K562 (cell line): ENCODE data around the gene SSH3.

Source experiments
- CAMTA2 ChIP-seq: fragments of 250-450 bp; sonication (Bioruptor Pico); conservative IDR thresholded peaks from 2 replicates; pipeline ENCODE4 v1.5.1; 2022
- CTCF ChIP-seq, 3 experiments: IDR thresholded peaks in 2 of 3; conservative IDR thresholded peaks in 1 of 3; 2 replicates each; pipeline ENCODE4 v1.5.1; 2011 to 2012; ENCODE audit warnings: low read length in 3 of 3, mild to moderate bottlenecking in 3 of 3, control low read depth in 2 of 3, improper control_type of control experiment in 1 of 3, inconsistent platforms in 1 of 3, low read depth in 1 of 3, mixed read lengths in 1 of 3, moderate library complexity in 1 of 3; ENCODE audit not compliant: insufficient read depth in 2 of 3
- GTF2F1 ChIP-seq: IDR thresholded peaks from 2 replicates; pipeline ENCODE4 v1.6.1; 2011; ENCODE audit warnings: low read depth, low read length, improper control_type of control experiment
- LEF1 ChIP-seq: fragments of 450-650 bp; IDR thresholded peaks from 2 replicates; pipeline ENCODE4 v1.6.1; 2016; ENCODE audit warnings: mild to moderate bottlenecking
- MEF2D ChIP-seq: conservative IDR thresholded peaks from 2 replicates; pipeline ENCODE4 v1.6.1; 2016; ENCODE audit warnings: low read depth, missing genetic modification characterization, missing compliant biosample characterization
- NFIC ChIP-seq: fragments of 450-650 bp; IDR thresholded peaks from 2 replicates; pipeline ENCODE4 v1.6.1; 2017; ENCODE audit warnings: mild to moderate bottlenecking, inconsistent platforms
- NUFIP1 ChIP-seq: fragments of 450-650 bp; IDR thresholded peaks from 2 replicates; pipeline ENCODE4 v1.6.1; 2018; ENCODE audit not compliant: partially characterized antibody
- POLR2A ChIP-seq: fragments of 450-650 bp; conservative IDR thresholded peaks from 2 replicates; pipeline ENCODE4 v1.6.1; 2016
- RBM39 ChIP-seq: fragments of 200-400 bp; formaldehyde crosslinking; optimal IDR thresholded peaks from 2 replicates; pipeline ENCODE3; 2018; ENCODE audit warnings: low read depth, low read length
- TCF7L2 ChIP-seq: fragments of 150-350 bp; IDR thresholded peaks from 2 replicates; pipeline ENCODE4 v1.6.1; 2016; ENCODE audit warnings: low read depth, mild to moderate bottlenecking, low read length, moderate library complexity

DNA sequence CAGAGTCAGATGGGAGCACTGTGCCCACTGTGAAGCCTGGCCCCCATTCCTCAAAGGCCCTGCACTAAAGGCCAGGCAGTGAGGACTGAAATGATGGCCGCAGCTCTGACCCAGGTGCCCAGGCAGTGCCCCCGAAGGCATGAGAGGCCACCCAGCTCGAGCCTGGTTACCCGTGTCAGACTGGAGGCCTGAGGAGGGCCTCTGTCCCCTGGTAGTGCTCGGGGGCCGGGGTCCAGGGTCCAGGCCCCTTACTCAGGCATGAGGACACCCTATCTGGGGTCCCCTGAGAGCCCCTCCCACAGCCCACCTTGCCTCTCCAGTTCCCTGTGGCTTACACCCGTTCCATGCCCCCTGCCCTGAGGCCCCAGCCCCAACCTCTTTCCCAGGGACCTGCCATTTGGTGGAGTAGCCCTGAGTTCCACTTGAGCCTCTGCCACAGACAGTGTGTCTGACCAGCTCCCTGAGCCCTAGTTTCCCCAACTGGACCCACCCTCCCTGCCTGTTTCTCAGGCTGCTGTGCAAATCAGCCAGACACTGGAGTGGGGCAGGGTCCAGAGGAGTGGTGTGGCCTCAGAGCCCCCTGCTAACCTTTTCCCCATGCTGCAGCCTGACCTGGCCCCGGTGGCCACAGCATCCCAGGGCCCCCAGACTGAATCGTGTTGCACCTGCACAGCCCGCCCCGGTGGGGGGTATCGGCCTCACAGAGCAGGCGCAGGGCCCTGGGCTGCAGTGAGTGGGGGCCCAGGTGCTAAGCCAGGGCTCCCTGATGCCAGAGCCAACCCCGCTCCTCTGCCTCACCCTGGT lies 25.0 kb upstream of the SSH3 start:
- no peak for TF ChIP-seq RBM39
- no peak for TF ChIP-seq GTF2F1
- no peak for TF ChIP-seq NFIC
- TF ChIP-seq NUFIP1, result no peak
- TF ChIP-seq CAMTA2 (CRISPR knock-in tag), result no peak
- TF ChIP-seq TCF7L2, result no peak
- no peak for TF ChIP-seq MEF2D (tag)
- no peak for TF ChIP-seq POLR2A
- no peak for TF ChIP-seq CTCF (IDR thresholded peaks at IDR 0.05 in 2 of 3, conservative IDR thresholded peaks at IDR 0.05 in 1 of 3; ENCODE audit: insufficient read depth in 2 of 3, low read depth in 1 of 3, low read length in 3 of 3)
- TF ChIP-seq LEF1, result no peak
